PC-9 (cell line): ENCODE data around the gene LASP1. TPM values are rescaled to one million over a fixed set of nuclear protein-coding genes. Genes with fewer than 3 reads are reported as not detected.
"Not testable (repeated sequence)": the region's sequence is repeated elsewhere in the genome, so short reads cannot be mapped to it uniquely, and the experiment has no call there.

Source experiments
- BruUV-seq: library from RNA; stranded (reverse); fragments of 400-500 nt; replicated peaks from 2 replicates; lab custom pipeline; 2021; lab: Mats Ljungman, UMichigan
- CTCF ChIA-PET: fragments of 300-600 bp; sonication (Branson Sonifier 250); formaldehyde crosslinking; loops from one replicate; lab custom pipeline; 2022; ENCODE audit warnings: antibody characterized with exemption; lab: Charles Lee
- POLR2A ChIA-PET: fragments of 300-600 bp; sonication (Branson Sonifier 250); formaldehyde crosslinking; loops from one replicate; lab custom pipeline; 2022; ENCODE audit warnings: antibody characterized with exemption; ENCODE audit not compliant: unreplicated experiment; lab: Charles Lee
- DNase-seq, 2 experiments: peaks; one replicate each; pipeline versions ENCODE4 v3.0.0 to v3.0.0-alpha.2; 2015 to 2022; ENCODE audit warnings: mixed read lengths in 1 of 2
- H2AFZ ChIP-seq: fragments of 200-600 bp; sonication (generic); 2 replicates; pipeline ENCODE4 v1.8.1; 2017; ENCODE audit warnings: antibody characterized with exemption
- H3F3A ChIP-seq: fragments of 200-600 bp; sonication (generic); 2 replicates; pipeline ENCODE4 v1.8.1; 2017; ENCODE audit warnings: antibody characterized with exemption, mild to moderate bottlenecking, low read depth; ENCODE audit not compliant: insufficient read depth
- H3K27ac ChIP-seq: fragments of 200-600 bp; sonication (generic); 2 replicates; pipeline ENCODE4 v1.6.1; 2016; ENCODE audit warnings: mixed run types
- H3K27me3 ChIP-seq: fragments of 200-600 bp; sonication (generic); 2 replicates; pipeline ENCODE4 v1.6.1; 2016; ENCODE audit warnings: low read depth, mixed run types; ENCODE audit not compliant: insufficient read depth
- H3K36me3 ChIP-seq: fragments of 200-600 bp; sonication (generic); 2 replicates; pipeline ENCODE4 v1.6.1; 2016; ENCODE audit warnings: low read depth, mixed run types
- H3K4me1 ChIP-seq: fragments of 200-600 bp; sonication (generic); replicated peaks from 2 replicates; pipeline ENCODE4 v1.6.1; 2016; ENCODE audit warnings: mixed run types; ENCODE audit not compliant: insufficient read depth
- H3K4me2 ChIP-seq: fragments of 200-600 bp; sonication (generic); 2 replicates; pipeline ENCODE4 v1.6.1; 2017; ENCODE audit warnings: mixed run types
- H3K4me3 ChIP-seq: fragments of 200-600 bp; sonication (generic); 2 replicates; pipeline ENCODE4 v1.6.1; 2016; ENCODE audit warnings: mixed run types
- H3K79me2 ChIP-seq: fragments of 200-600 bp; sonication (generic); 2 replicates; pipeline ENCODE4 v1.6.1; 2017; ENCODE audit warnings: low read depth, mixed run types
- H3K9me2 ChIP-seq: fragments of 200-600 bp; sonication (generic); 2 replicates; pipeline ENCODE4 v1.8.1; 2017; ENCODE audit warnings: mild to moderate bottlenecking; ENCODE audit not compliant: insufficient read depth
- H3K9me3 ChIP-seq: fragments of 200-600 bp; sonication (generic); 2 replicates; pipeline ENCODE4 v1.8.1; 2016; ENCODE audit warnings: low read depth; ENCODE audit not compliant: insufficient read depth
- H4K20me1 ChIP-seq: fragments of 200-600 bp; sonication (generic); 2 replicates; pipeline ENCODE4 v1.8.1; 2017; ENCODE audit not compliant: insufficient read depth
- CTCF ChIP-seq: fragments of 200-600 bp; sonication (generic); conservative IDR thresholded peaks from 2 replicates; pipeline ENCODE4 v1.6.1; 2017; ENCODE audit warnings: mixed run types, antibody characterized with exemption, mild to moderate bottlenecking, moderate library complexity
- EZH2 ChIP-seq: fragments of 200-600 bp; sonication (generic); IDR thresholded peaks from 2 replicates; pipeline ENCODE4 v1.8.0; 2017; ENCODE audit warnings: antibody characterized with exemption, low read depth
- intact Hi-C: fragments of 100-400 bp; cut with micrococcal nuclease; formaldehyde crosslinking; loops from one replicate; pipeline ENCODE4 v1.10.0; 2022; ENCODE audit not compliant: unreplicated experiment
- total RNA-seq: library from RNA; stranded (reverse); gene quantifications from 2 replicates; pipeline ENCODE4 v1.2.3, GENCODE V29; 2021

Gene LASP1
- total RNA-seq, 1 experiment from 2014 or later, result 309 TPM

GRCh38 chr17:38910325-38910724 lies 40.5 kb downstream of the LASP1 start:
- Histone ChIP-seq H2AFZ (no peak overlapping the region), H3K4me2 (no peak overlapping the region), H3K27ac (no peak overlapping the region), H3F3A (peaks cover 31% of the 10 kb centered on the region), H3K9me2 (no peaks in the 10 kb centered on the region), H3K27me3 (no peaks in the 10 kb centered on the region), H3K36me3 (peaks cover 15% of the 10 kb centered on the region), H3K4me3 (no peak overlapping the region), H4K20me1 (peaks cover 47% of the 10 kb centered on the region), H3K4me1 (no peaks in the 10 kb centered on the region), H3K9me3 (no peaks in the 10 kb centered on the region), H3K79me2 (peaks cover 60% of the 10 kb centered on the region)
- TF ChIP-seq EZH2 (no peak), CTCF (no peak)
- BruUV-seq, result no TSS peak
- intact Hi-C loops, result no loop called here
- ChIA-PET POLR2A (no interaction called here), CTCF (no interaction called here)
- no peak for DNase-seq

GRCh38 chr17:38911081-38911730 lies 41.3 kb downstream of the LASP1 start:
- H3K9me3 ChIP-seq, result no peaks in the 10 kb centered on the region
- peaks cover 45% of the 10 kb centered on the region for H4K20me1 ChIP-seq
- no peaks in the 10 kb centered on the region for H3K4me1 ChIP-seq
- BruUV-seq, result no TSS peak
- H3K4me3 ChIP-seq, result no peak overlapping the region
- no peak overlapping the region for H3K27ac ChIP-seq
- H2AFZ ChIP-seq, result no peak overlapping the region
- POLR2A ChIA-PET, result no interaction called here
- intact Hi-C loops, result no loop called here
- H3F3A ChIP-seq, result peaks cover 31% of the 10 kb centered on the region
- CTCF ChIA-PET, result no interaction called here
- no peak for TF ChIP-seq EZH2
- H3K4me2 ChIP-seq, result no peak overlapping the region
- H3K27me3 ChIP-seq, result no peaks in the 10 kb centered on the region
- DNase-seq, result no peak
- H3K9me2 ChIP-seq, result no peaks in the 10 kb centered on the region
- peaks cover 51% of the 10 kb centered on the region for H3K79me2 ChIP-seq
- H3K36me3 ChIP-seq, result peaks cover 15% of the 10 kb centered on the region

GRCh38 chr17:38911731-38912081 lies 41.8 kb downstream of the LASP1 start:
- intact Hi-C loops, H3K4me1 ChIP-seq, BruUV-seq, DNase-seq, H3K9me3 ChIP-seq, H3K4me2 ChIP-seq, H2AFZ ChIP-seq, POLR2A ChIA-PET, H3K27me3 ChIP-seq, CTCF ChIA-PET, H3K9me2 ChIP-seq, H3K4me3 ChIP-seq, H3K27ac ChIP-seq: not testable (repeated sequence)
- Histone ChIP-seq H3F3A (peaks cover 34% of the 10 kb centered on the region), H4K20me1 (peaks cover 45% of the 10 kb centered on the region), H3K36me3 (peaks cover 16% of the 10 kb centered on the region), H3K79me2 (peaks cover 47% of the 10 kb centered on the region)

- Histone ChIP-seq H3K4me3 (no peak overlapping the region), H3K9me3 (no peaks in the 10 kb centered on the region), H3K27ac (no peak overlapping the region), H3K4me2 (no peak overlapping the region), H3K4me1 (no peaks in the 10 kb centered on the region), H3K9me2 (no peaks in the 10 kb centered on the region), H3K79me2 (peaks cover 41% of the 10 kb centered on the region), H3F3A (peaks cover 40% of the 10 kb centered on the region), H2AFZ (no peak overlapping the region), H3K36me3 (peaks cover 21% of the 10 kb centered on the region), H4K20me1 (peaks cover 45% of the 10 kb centered on the region), H3K27me3 (no peaks in the 10 kb centered on the region)
- POLR2A ChIA-PET, result no interaction called here
- CTCF ChIA-PET, result interaction anchor here (0.7 kb wide), 1 partner anchor 239 kb away, joined by 3 read pairs; the partner anchor contains the start of gene PLXDC1
- BruUV-seq, result no TSS peak
- intact Hi-C loops, result no loop called here
- TF ChIP-seq CTCF (no peak), EZH2 (no peak)
- no peak for DNase-seq
Observed at GRCh38 chr17:38912221-38912813, 42.5 kb downstream of the LASP1 start.
